CD14-positive monocyte (primary cell): ENCODE measurements around the gene FFAR3. TPM values are rescaled to one million over a fixed set of nuclear protein-coding genes. Genes with fewer than 3 reads are reported as not detected.

ENCODE experiments used
- DNase-seq, 3 donors: peaks; one replicate each; pipeline ENCODE4 v3.0.0-alpha.2; 2011 to 2022
- H2AFZ ChIP-seq: 2 replicates; pipeline ENCODE4 v1.6.0; 2012; ENCODE audit warnings: mild to moderate bottlenecking, low read depth, low read length, inconsistent platforms; ENCODE audit not compliant: insufficient read depth, poor library complexity, severe bottlenecking
- H3K27ac ChIP-seq, 2 donors: 1 replicate in 1 of 2; 2 replicates in 1 of 2; pipeline ENCODE4 v1.5.1; 2012 to 2013; ENCODE audit warnings: low read length in 2 of 2, control low read depth in 1 of 2, inconsistent platforms in 1 of 2, low read depth in 1 of 2, mild to moderate bottlenecking in 1 of 2
- H3K27me3 ChIP-seq, 2 donors: one replicate each; pipeline versions ENCODE4 v1.6.0 to v1.6.1; 2011 to 2013; ENCODE audit warnings: low read length in 2 of 2; ENCODE audit not compliant: control insufficient read depth in 2 of 2, insufficient read depth in 2 of 2
- H3K36me3 ChIP-seq, 2 donors: replicated peaks in 1 of 2; 1 replicate in 1 of 2; 2 replicates in 1 of 2; pipeline versions ENCODE4 v1.5.1 to v1.6.1; 2012 to 2013; ENCODE audit warnings: low read length in 2 of 2, control low read depth in 1 of 2, inconsistent platforms in 1 of 2, mild to moderate bottlenecking in 1 of 2; ENCODE audit not compliant: insufficient read depth in 2 of 2, control insufficient read depth in 1 of 2
- H3K4me1 ChIP-seq, 2 donors: 1 replicate in 1 of 2; 2 replicates in 1 of 2; pipeline versions ENCODE4 v1.5.1 to v1.6.1; 2012 to 2013; ENCODE audit warnings: low read length in 2 of 2, control low read depth in 1 of 2, inconsistent platforms in 1 of 2, mild to moderate bottlenecking in 1 of 2, moderate library complexity in 1 of 2; ENCODE audit not compliant: insufficient read depth in 2 of 2, control insufficient read depth in 1 of 2
- H3K4me2 ChIP-seq: replicated peaks from 2 replicates; pipeline ENCODE3; 2012; ENCODE audit warnings: low read length, moderate library complexity, mild to moderate bottlenecking; ENCODE audit not compliant: poor library complexity, severe bottlenecking; ENCODE audit errors: extremely low read depth
- H3K4me3 ChIP-seq, 3 experiments: fragments of 200-600 bp in 1 of 3; sonication (generic) in 1 of 3; replicated peaks in 1 of 3; 1 replicate in 2 of 3; 2 replicates in 1 of 3; pipeline ENCODE4 v1.5.1; 2011 to 2013; ENCODE audit warnings: low read length in 3 of 3, mild to moderate bottlenecking in 3 of 3, control low read depth in 2 of 3, low read depth in 2 of 3, inconsistent platforms in 1 of 3, moderate library complexity in 1 of 3
- H3K79me2 ChIP-seq: 2 replicates; pipeline ENCODE4 v1.6.0; 2012; ENCODE audit warnings: mild to moderate bottlenecking, control low read depth, inconsistent platforms, low read length, moderate library complexity; ENCODE audit not compliant: insufficient read depth
- H3K9ac ChIP-seq: 2 replicates; pipeline ENCODE4 v1.6.0; 2017; ENCODE audit warnings: low read length, mild to moderate bottlenecking; ENCODE audit not compliant: insufficient read depth, poor library complexity, severe bottlenecking
- H3K9me3 ChIP-seq, 2 donors: replicated peaks in 1 of 2; 1 replicate in 1 of 2; 2 replicates in 1 of 2; pipeline versions ENCODE4 v1.5.1 to v1.6.1; 2012 to 2013; ENCODE audit warnings: low read length in 2 of 2, control low read depth in 1 of 2; ENCODE audit not compliant: control insufficient read depth in 1 of 2, insufficient read depth in 1 of 2
- H4K20me1 ChIP-seq: 2 replicates; pipeline ENCODE4 v1.6.0; 2012; ENCODE audit warnings: mild to moderate bottlenecking, low read length, control low read depth, moderate library complexity; ENCODE audit not compliant: insufficient read depth
- H3K27ac Mint-ChIP-seq, 7 donors: one replicate each; pipeline ENCODE4 v1.8.0; 2020; ENCODE audit warnings: mild to moderate bottlenecking in 7 of 7, mixed read lengths in 7 of 7, moderate library complexity in 6 of 7, inconsistent platforms in 2 of 7
- H3K27me3 Mint-ChIP-seq, 3 donors: one replicate each; pipeline ENCODE4 v1.8.0; 2021 to 2022; ENCODE audit warnings: low read depth in 3 of 3, mild to moderate bottlenecking in 3 of 3, mixed read lengths in 3 of 3, moderate library complexity in 3 of 3, inconsistent platforms in 1 of 3
- H3K36me3 Mint-ChIP-seq, 2 donors: one replicate each; pipeline ENCODE4 v1.8.0; 2020; ENCODE audit warnings: mixed read lengths in 2 of 2, inconsistent platforms in 1 of 2, mild to moderate bottlenecking in 1 of 2
- H3K4me1 Mint-ChIP-seq: one replicate; pipeline ENCODE4 v1.8.0; 2020; ENCODE audit warnings: mild to moderate bottlenecking, mixed read lengths
- H3K4me3 Mint-ChIP-seq, 2 donors: one replicate each; pipeline ENCODE4 v1.8.0; 2020; ENCODE audit warnings: mild to moderate bottlenecking in 2 of 2, mixed read lengths in 2 of 2, moderate library complexity in 1 of 2
- H3K9me3 Mint-ChIP-seq, 7 donors: one replicate each; pipeline ENCODE4 v1.8.0; 2020 to 2022; ENCODE audit warnings: mixed read lengths in 7 of 7, mild to moderate bottlenecking in 6 of 7, moderate library complexity in 6 of 7, inconsistent platforms in 2 of 7
- CTCF ChIP-seq: fragments of 200-600 bp; IDR thresholded peaks from one replicate; pipeline ENCODE4 v1.8.0; 2022; ENCODE audit warnings: antibody characterized with exemption, mild to moderate bottlenecking
- whole genome bisulfite sequencing: methylation state at CpG from one replicate; pipeline ENCODE4 v1.1.5; 2013; ENCODE audit warnings: missing lambda C conversion rate; ENCODE audit not compliant: insufficient coverage; 5-methylcytosine and 5-hydroxymethylcytosine counted together
- intact Hi-C, 2 donors: fragments of 100-400 bp; cut with micrococcal nuclease; formaldehyde crosslinking; loops; one replicate each; pipeline versions ENCODE4 v1.15.0 to v1.15.1; 2023
- polyA plus RNA-seq, 3 donors: library from polyadenylated mRNA; depleted of rRNA in 1 of 3; unstranded in 2 of 3; stranded (reverse) in 1 of 3; fragments of 300-500 nt in 2 of 3; fragments of >200 nt in 1 of 3; fragmentation: Illumina TruSeq in 2 of 3; gene quantifications; 1 replicate in 2 of 3; 2 replicates in 1 of 3; pipeline ENCODE4 v1.2.3, GENCODE V29; 2012 to 2021

Gene FFAR3
- polyA plus RNA-seq, 3 donors: 1.2 to 17.9 (median 1.2) TPM

DNA sequence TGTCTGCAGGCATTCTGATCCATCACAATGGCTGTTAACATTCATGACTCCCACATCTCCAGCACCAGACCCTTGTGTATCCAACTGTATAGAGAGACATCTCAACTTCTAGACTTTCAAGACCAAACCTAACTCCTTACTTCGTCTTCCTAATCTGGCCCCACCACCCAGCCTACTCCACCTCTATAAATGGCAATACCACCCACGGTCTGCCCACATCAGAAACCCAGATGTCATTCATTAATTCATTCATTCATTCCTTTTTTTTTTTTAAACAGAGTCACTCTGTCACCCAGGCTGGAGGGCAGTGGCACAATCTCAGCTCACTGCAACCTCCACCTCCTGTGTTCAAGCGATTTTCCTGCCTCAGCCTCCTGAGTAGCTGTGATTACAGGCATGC is 23.1 kb downstream of the FFAR3 start:
- 69% methylated on average over 3 of the region's 3 CpGs for WGBS
- H2AFZ ChIP-seq: no peak overlapping the region
- no peak overlapping the region for H3K9ac ChIP-seq
- H3K4me3 ChIP-seq: no peak overlapping the region
- H3K27ac ChIP-seq: no peak overlapping the region
- no peaks in the 10 kb centered on the region for H3K36me3 ChIP-seq
- no peaks in the 10 kb centered on the region for H4K20me1 ChIP-seq
- peaks cover 3 to 35% (median 19%) of the 10 kb centered on the region in 7 donors for H3K9me3 Mint-ChIP-seq
- peaks cover 10 to 22% (median 12%) of the 10 kb centered on the region in 3 donors for H3K27me3 Mint-ChIP-seq
- TF ChIP-seq CTCF: no peak
- peak overlapping the region in 1 of 2 donors; percentile 68 for H3K4me3 Mint-ChIP-seq
- H3K4me2 ChIP-seq: no peak overlapping the region
- peaks cover 19% of the 10 kb centered on the region in 2 donors for H3K9me3 ChIP-seq
- H3K36me3 Mint-ChIP-seq: no peaks in the 10 kb centered on the region
- no peaks in the 10 kb centered on the region for H3K79me2 ChIP-seq
- intact Hi-C loops: no loop called here
- H3K4me1 ChIP-seq: peaks cover 0 to 7% of the 10 kb centered on the region in 2 donors
- H3K27ac Mint-ChIP-seq: no peak overlapping the region
- H3K27me3 ChIP-seq: no peaks in the 10 kb centered on the region
- H3K4me1 Mint-ChIP-seq: peaks cover 10% of the 10 kb centered on the region
- DNase-seq: no peak

GRCh38 chr19:35381926-35382325 is 23.7 kb downstream of the FFAR3 start:
- Mint-ChIP-seq H3K27ac (no peak overlapping the region), H3K4me3 (no peak overlapping the region), H3K9me3 (peaks cover 6 to 38% (median 22%) of the 10 kb centered on the region in 7 donors), H3K27me3 (peaks cover 10 to 22% (median 12%) of the 10 kb centered on the region in 3 donors), H3K4me1 (peaks cover 9% of the 10 kb centered on the region), H3K36me3 (peaks cover 0 to 2% of the 10 kb centered on the region in 2 donors)
- Histone ChIP-seq H3K4me2 (no peak overlapping the region), H2AFZ (no peak overlapping the region), H4K20me1 (no peaks in the 10 kb centered on the region), H3K36me3 (no peaks in the 10 kb centered on the region), H3K9me3 (peaks cover 19% of the 10 kb centered on the region in 2 donors), H3K4me3 (no peak overlapping the region), H3K79me2 (no peaks in the 10 kb centered on the region), H3K9ac (no peak overlapping the region), H3K27ac (no peak overlapping the region), H3K27me3 (no peaks in the 10 kb centered on the region), H3K4me1 (peaks cover 0 to 5% of the 10 kb centered on the region in 2 donors)
- 78% methylated on average over 3 of the region's 6 CpGs for WGBS
- intact Hi-C loops: no loop called here
- DNase-seq: no peak
- TF ChIP-seq CTCF: no peak
